HepG2 (cell line): Measurements from ENCODE around the gene TOR4A. TPM values are rescaled to one million over a fixed set of nuclear protein-coding genes. Genes with fewer than 3 reads are reported as not detected.
A peak's percentile ranks its signal among the peaks of the same experiment; 100 is the strongest.

ENCODE experiments used
- BRD4 ChIP-seq: sonication (generic); formaldehyde crosslinking; IDR thresholded peaks from 2 replicates; pipeline ENCODE4 v1.4.0; 2020; ENCODE audit warnings: missing genetic modification reagents
- HNRNPUL1 ChIP-seq: fragments of 200-400 bp; formaldehyde crosslinking; IDR thresholded peaks from 2 replicates; pipeline ENCODE4 v1.6.1; 2017; ENCODE audit warnings: low read depth, mild to moderate bottlenecking, low read length, moderate library complexity
- IKZF4 ChIP-seq: sonication (generic); formaldehyde crosslinking; IDR thresholded peaks from 2 replicates; pipeline ENCODE4 v1.5.1; 2020; ENCODE audit warnings: borderline replicate concordance, mild to moderate bottlenecking, low read depth, missing genetic modification reagents; ENCODE audit errors: not compliant biosample characterization
- ISL2 ChIP-seq: sonication (generic); formaldehyde crosslinking; IDR thresholded peaks from 2 replicates; pipeline ENCODE4 v1.5.0; 2020; ENCODE audit warnings: missing genetic modification reagents
- KMT2B ChIP-seq: IDR thresholded peaks from 2 replicates; pipeline ENCODE4 v1.6.1; 2016; ENCODE audit warnings: missing genetic modification reagents, missing compliant biosample characterization
- RAD21 ChIP-seq: fragments of 450-650 bp; formaldehyde crosslinking; IDR thresholded peaks from 2 replicates; pipeline ENCODE4 v1.5.0; 2020; ENCODE audit warnings: mild to moderate bottlenecking
- RFX5 ChIP-seq: IDR thresholded peaks from 2 replicates; pipeline ENCODE4 v1.6.1; 2011; ENCODE audit warnings: low read depth, low read length, improper control_type of control experiment
- SAFB2 ChIP-seq: sonication (generic); formaldehyde crosslinking; IDR thresholded peaks from 2 replicates; pipeline ENCODE4 v1.5.1; 2020; ENCODE audit warnings: missing genetic modification reagents, low read depth, mild to moderate bottlenecking, borderline replicate concordance
- SIX4 ChIP-seq: sonication (generic); formaldehyde crosslinking; IDR thresholded peaks from 2 replicates; pipeline ENCODE4 v1.4.0; 2020; ENCODE audit warnings: missing genetic modification reagents
- SMAD9 ChIP-seq: sonication (generic); formaldehyde crosslinking; IDR thresholded peaks from 2 replicates; pipeline ENCODE4 v1.5.1; 2020; ENCODE audit warnings: mild to moderate bottlenecking, missing genetic modification reagents
- ZNF567 ChIP-seq: sonication (generic); formaldehyde crosslinking; IDR thresholded peaks from 2 replicates; pipeline ENCODE4 v1.8.1; 2023; ENCODE audit warnings: mild to moderate bottlenecking, missing genetic modification reagents, borderline replicate concordance
- ZNF775 ChIP-seq: sonication (generic); formaldehyde crosslinking; IDR thresholded peaks from 2 replicates; pipeline ENCODE4 v1.4.0; 2020; ENCODE audit warnings: missing genetic modification reagents, mild to moderate bottlenecking, moderate library complexity, borderline replicate concordance
- polyA plus RNA-seq, 8 experiments: library from polyadenylated mRNA; depleted of rRNA in 3 of 8; stranded (reverse) in 7 of 8; unstranded in 1 of 8; fragments of >200 nt; fragmentation: Illumina TruSeq in 4 of 8; extraction: Trizol in 4 of 8; gene quantifications; 2 replicates each; pipeline versions ENCODE4 v1.2.1 to v1.2.3, GENCODE V29; 2011 to 2016; ENCODE audit warnings: low read depth in 4 of 8, missing spikeins in 1 of 8, mixed read lengths in 1 of 8; ENCODE audit not compliant: insufficient read depth in 1 of 8
- total RNA-seq, 5 experiments: library from RNA; depleted of rRNA; stranded (reverse); fragments of >200 nt; fragmentation: Illumina TruSeq; extraction: Trizol; gene quantifications; 2 replicates each; pipeline ENCODE4 v1.2.3, GENCODE V29; 2016; ENCODE audit warnings: low read depth in 1 of 5
- TF ChIP-seq, protein P1 (sequence below): sonication (generic); formaldehyde crosslinking; IDR thresholded peaks from 2 replicates; pipeline ENCODE4 v1.4.0; 2020; ENCODE audit warnings: missing genetic modification reagents, borderline replicate concordance
- TF ChIP-seq, protein P2 (sequence below): sonication (generic); formaldehyde crosslinking; IDR thresholded peaks from 2 replicates; pipeline ENCODE4 v1.4.0; 2020; ENCODE audit warnings: missing genetic modification reagents, mild to moderate bottlenecking, borderline replicate concordance
- TF ChIP-seq, protein P3 (sequence below): sonication (generic); formaldehyde crosslinking; conservative IDR thresholded peaks from 2 replicates; pipeline ENCODE4 v1.4.0; 2020; ENCODE audit warnings: mild to moderate bottlenecking, missing genetic modification reagents, moderate library complexity
- TF ChIP-seq, protein P4 (sequence below): sonication (generic); formaldehyde crosslinking; IDR thresholded peaks from 2 replicates; pipeline ENCODE4 v1.5.1; 2020; ENCODE audit warnings: mild to moderate bottlenecking, missing genetic modification reagents, moderate library complexity
- TF ChIP-seq, protein P5 (sequence below): sonication (generic); formaldehyde crosslinking; IDR thresholded peaks from 2 replicates; pipeline ENCODE4 v1.8.0; 2022; ENCODE audit warnings: mild to moderate bottlenecking, missing genetic modification reagents

The TOR4A gene
- total and polyA plus RNA-seq, 2 of the 13 experiments (the other 11 are each of a cell fraction or from before 2014, with no cell fraction given): 11.1 to 14.2 TPM

DNA sequence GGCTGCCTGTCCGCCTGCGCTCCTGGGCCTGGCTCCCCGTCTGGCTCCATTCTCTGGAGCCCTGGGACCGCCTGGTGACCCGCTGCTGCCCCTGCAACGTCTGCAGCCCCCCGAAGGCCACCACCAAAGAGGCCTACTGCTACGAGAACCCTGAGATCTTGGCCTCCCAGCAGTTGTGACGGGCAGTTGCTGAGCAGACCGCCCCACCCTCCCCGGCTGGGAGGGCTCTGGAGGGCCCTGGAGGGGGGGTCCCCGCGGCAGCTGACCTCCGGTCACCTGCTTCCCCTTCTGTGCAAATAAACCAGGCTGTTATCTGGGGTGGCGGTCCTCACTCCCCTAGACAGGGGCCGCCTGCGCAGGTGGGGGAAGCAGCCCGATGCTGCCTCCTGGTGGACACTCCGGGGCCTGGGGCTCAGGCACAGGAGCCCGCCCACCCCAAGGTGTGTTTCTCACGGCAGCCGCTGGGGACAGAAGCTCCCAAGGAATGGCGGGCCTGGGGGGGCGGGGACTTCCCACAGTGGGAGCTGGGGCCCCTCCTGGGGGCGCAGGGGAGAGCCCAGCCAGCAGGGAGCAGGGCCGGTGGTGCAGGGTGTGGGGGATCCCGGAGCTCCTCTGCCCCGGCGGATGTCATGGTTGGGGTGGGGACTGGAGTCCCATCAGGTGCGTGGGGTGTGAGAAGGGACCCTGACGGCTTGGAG is 41.1 kb upstream of the TOR4A start (continued):
- TF ChIP-seq, protein P1, sequence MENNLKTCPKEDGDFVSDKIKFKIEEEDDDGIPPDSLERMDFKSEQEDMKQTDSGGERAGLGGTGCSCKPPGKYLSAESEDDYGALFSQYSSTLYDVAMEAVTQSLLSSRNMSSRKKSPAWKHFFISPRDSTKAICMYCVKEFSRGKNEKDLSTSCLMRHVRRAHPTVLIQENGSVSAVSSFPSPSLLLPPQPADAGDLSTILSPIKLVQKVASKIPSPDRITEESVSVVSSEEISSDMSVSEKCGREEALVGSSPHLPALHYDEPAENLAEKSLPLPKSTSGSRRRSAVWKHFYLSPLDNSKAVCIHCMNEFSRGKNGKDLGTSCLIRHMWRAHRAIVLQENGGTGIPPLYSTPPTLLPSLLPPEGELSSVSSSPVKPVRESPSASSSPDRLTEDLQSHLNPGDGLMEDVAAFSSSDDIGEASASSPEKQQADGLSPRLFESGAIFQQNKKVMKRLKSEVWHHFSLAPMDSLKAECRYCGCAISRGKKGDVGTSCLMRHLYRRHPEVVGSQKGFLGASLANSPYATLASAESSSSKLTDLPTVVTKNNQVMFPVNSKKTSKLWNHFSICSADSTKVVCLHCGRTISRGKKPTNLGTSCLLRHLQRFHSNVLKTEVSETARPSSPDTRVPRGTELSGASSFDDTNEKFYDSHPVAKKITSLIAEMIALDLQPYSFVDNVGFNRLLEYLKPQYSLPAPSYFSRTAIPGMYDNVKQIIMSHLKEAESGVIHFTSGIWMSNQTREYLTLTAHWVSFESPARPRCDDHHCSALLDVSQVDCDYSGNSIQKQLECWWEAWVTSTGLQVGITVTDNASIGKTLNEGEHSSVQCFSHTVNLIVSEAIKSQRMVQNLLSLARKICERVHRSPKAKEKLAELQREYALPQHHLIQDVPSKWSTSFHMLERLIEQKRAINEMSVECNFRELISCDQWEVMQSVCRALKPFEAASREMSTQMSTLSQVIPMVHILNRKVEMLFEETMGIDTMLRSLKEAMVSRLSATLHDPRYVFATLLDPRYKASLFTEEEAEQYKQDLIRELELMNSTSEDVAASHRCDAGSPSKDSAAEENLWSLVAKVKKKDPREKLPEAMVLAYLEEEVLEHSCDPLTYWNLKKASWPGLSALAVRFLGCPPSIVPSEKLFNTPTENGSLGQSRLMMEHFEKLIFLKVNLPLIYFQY (CRISPR knock-in tag): no peak
- TF ChIP-seq SIX4 (CRISPR knock-in tag) (no peak), KMT2B (CRISPR knock-in tag) (peak; percentile 61; the same call in 1 of the 2 replicates), ISL2 (peak; percentile 68), RAD21 (CRISPR knock-in tag) (peak; percentile 94), RFX5 (no peak), SMAD9 (CRISPR knock-in tag) (no peak), ZNF567 (CRISPR knock-in tag) (no peak; the same call in 1 of the 2 replicates), HNRNPUL1 (no peak), IKZF4 (CRISPR knock-in tag) (no peak), BRD4 (0 out of 2 replicates have a peak, but pooled peaks have one; percentile 62), SAFB2 (CRISPR knock-in tag) (peak; percentile 91; the same call in 1 of the 2 replicates), ZNF775 (CRISPR knock-in tag) (no peak)
- TF ChIP-seq, protein P2, sequence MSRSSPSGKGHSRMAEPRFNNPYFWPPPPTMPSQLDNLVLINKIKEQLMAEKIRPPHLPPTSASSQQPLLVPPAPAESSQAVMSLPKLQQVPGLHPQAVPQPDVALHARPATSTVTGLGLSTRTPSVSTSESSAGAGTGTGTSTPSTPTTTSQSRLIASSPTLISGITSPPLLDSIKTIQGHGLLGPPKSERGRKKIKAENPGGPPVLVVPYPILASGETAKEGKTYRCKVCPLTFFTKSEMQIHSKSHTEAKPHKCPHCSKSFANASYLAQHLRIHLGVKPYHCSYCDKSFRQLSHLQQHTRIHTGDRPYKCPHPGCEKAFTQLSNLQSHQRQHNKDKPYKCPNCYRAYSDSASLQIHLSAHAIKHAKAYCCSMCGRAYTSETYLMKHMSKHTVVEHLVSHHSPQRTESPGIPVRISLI (CRISPR knock-in tag): no peak; the same call in 1 of the 2 replicates
- TF ChIP-seq, protein P3, sequence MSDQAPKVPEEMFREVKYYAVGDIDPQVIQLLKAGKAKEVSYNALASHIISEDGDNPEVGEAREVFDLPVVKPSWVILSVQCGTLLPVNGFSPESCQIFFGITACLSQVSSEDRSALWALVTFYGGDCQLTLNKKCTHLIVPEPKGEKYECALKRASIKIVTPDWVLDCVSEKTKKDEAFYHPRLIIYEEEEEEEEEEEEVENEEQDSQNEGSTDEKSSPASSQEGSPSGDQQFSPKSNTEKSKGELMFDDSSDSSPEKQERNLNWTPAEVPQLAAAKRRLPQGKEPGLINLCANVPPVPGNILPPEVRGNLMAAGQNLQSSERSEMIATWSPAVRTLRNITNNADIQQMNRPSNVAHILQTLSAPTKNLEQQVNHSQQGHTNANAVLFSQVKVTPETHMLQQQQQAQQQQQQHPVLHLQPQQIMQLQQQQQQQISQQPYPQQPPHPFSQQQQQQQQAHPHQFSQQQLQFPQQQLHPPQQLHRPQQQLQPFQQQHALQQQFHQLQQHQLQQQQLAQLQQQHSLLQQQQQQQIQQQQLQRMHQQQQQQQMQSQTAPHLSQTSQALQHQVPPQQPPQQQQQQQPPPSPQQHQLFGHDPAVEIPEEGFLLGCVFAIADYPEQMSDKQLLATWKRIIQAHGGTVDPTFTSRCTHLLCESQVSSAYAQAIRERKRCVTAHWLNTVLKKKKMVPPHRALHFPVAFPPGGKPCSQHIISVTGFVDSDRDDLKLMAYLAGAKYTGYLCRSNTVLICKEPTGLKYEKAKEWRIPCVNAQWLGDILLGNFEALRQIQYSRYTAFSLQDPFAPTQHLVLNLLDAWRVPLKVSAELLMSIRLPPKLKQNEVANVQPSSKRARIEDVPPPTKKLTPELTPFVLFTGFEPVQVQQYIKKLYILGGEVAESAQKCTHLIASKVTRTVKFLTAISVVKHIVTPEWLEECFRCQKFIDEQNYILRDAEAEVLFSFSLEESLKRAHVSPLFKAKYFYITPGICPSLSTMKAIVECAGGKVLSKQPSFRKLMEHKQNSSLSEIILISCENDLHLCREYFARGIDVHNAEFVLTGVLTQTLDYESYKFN (CRISPR knock-in tag): peak; percentile 87
- TF ChIP-seq, protein P4, sequence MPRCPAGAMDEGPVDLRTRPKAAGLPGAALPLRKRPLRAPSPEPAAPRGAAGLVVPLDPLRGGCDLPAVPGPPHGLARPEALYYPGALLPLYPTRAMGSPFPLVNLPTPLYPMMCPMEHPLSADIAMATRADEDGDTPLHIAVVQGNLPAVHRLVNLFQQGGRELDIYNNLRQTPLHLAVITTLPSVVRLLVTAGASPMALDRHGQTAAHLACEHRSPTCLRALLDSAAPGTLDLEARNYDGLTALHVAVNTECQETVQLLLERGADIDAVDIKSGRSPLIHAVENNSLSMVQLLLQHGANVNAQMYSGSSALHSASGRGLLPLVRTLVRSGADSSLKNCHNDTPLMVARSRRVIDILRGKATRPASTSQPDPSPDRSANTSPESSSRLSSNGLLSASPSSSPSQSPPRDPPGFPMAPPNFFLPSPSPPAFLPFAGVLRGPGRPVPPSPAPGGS (CRISPR knock-in tag): 0 out of 2 replicates have a peak, but pooled peaks have one; percentile 21
- TF ChIP-seq, protein P5, sequence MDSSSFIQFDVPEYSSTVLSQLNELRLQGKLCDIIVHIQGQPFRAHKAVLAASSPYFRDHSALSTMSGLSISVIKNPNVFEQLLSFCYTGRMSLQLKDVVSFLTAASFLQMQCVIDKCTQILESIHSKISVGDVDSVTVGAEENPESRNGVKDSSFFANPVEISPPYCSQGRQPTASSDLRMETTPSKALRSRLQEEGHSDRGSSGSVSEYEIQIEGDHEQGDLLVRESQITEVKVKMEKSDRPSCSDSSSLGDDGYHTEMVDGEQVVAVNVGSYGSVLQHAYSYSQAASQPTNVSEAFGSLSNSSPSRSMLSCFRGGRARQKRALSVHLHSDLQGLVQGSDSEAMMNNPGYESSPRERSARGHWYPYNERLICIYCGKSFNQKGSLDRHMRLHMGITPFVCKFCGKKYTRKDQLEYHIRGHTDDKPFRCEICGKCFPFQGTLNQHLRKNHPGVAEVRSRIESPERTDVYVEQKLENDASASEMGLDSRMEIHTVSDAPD (CRISPR knock-in tag): no peak
